ENCODE results near the gene DIDO1.
A peak's percentile ranks its signal among the peaks of the same experiment; 100 is the strongest.

DIDO1 gene

DNA sequence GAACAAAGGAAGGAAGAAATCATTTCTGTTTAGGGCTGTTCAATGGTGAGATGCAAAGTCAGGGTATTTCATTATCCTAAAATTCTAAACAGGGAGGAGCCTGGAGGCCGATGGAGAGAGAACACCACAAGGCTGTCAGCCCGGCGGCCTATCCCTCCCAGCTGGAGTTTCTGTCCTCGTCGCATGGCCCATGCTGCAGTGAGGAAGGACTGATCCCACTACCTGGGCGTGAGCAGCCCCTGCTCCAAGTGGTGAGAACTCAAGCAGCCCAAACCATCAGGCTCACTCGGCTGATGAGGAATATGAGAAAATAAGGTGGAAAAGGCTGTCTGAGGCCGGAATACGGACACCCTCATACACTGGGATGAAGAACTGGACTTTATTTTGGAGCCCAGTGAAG lies 30.8 kb downstream of the DIDO1 start:
- DNase-seq (ENCODE audit: low spot score in 2 of 2) (no peak), ATAC-seq (replicated peaks; ENCODE audit: extremely low read depth, poor library complexity, severe bottlenecking) (no peak)
- Mint-ChIP-seq H3K36me3 (ENCODE audit: insufficient read depth) (peaks cover 67% of the 10 kb centered on the region), H3K27me3 (no peaks in the 10 kb centered on the region), H3K4me3 (no peak overlapping the region), H3K4me1 (peaks cover 32% of the 10 kb centered on the region), H3K9me3 (no peaks in the 10 kb centered on the region), H3K27ac (ENCODE audit: low read depth) (no peak overlapping the region)

DNA sequence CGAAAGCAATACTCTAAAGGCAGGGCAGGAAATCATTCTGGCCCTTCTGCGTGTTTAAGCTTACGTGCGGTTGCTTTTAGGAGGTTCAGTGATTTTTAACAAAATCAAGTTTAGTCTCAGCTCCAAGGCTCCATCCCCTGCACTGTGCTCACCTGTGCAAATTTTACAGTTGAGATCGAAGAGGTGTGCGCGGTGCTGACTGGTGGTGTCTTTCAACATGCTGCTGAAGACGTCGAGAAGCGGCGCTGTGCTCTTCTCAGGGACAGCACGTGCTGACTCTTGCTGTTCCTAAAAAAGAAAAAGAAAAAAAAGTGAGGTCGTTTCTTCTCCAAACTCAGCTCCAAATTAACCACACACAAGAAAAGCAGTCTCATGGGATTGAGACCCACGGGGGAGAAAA lies 32.0 kb downstream of the DIDO1 start:
- peaks cover 20% of the 10 kb centered on the region for H3K4me1 Mint-ChIP-seq

DNA sequence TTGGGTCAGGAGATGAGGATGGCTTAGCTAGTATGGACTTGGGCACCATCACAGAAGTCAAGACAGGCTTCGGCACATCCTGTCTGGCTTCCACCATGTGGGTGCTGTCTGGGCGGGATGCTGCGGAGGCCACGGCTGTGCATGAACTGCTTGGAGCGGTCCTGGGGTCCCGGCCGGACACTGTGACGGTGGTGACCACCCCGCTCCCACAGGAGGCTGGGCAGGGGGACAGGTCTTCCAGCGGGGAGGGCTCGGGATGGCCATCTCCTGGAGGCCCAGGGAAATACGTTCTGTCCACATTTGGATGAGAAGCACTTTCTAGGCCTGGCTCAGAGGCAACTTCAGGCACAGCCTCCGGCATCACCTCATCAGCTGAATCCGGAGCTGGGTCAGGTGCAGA lies 32.6 kb downstream of the DIDO1 start:
- Mint-ChIP-seq H3K36me3 (ENCODE audit: insufficient read depth) (peaks cover 65% of the 10 kb centered on the region), H3K4me1 (peaks cover 14% of the 10 kb centered on the region), H3K27me3 (no peaks in the 10 kb centered on the region), H3K9me3 (no peaks in the 10 kb centered on the region), H3K4me3 (no peak overlapping the region), H3K27ac (ENCODE audit: low read depth) (no peak overlapping the region)
- DNase-seq (ENCODE audit: low spot score in 2 of 2) (no peak), ATAC-seq (replicated peaks; ENCODE audit: extremely low read depth, poor library complexity, severe bottlenecking) (no peak)

More for the DNA sequence above, 32.0 kb downstream of the DIDO1 start:
- ATAC-seq (replicated peaks; ENCODE audit: extremely low read depth, poor library complexity, severe bottlenecking): no peak
- H3K4me3 Mint-ChIP-seq: no peak overlapping the region
- H3K27me3 Mint-ChIP-seq: no peaks in the 10 kb centered on the region
- H3K36me3 Mint-ChIP-seq (ENCODE audit: insufficient read depth): peaks cover 63% of the 10 kb centered on the region
- H3K9me3 Mint-ChIP-seq: no peaks in the 10 kb centered on the region
- DNase-seq (ENCODE audit: low spot score in 2 of 2): no peak
- H3K27ac Mint-ChIP-seq (ENCODE audit: low read depth): no peak overlapping the region

DNA sequence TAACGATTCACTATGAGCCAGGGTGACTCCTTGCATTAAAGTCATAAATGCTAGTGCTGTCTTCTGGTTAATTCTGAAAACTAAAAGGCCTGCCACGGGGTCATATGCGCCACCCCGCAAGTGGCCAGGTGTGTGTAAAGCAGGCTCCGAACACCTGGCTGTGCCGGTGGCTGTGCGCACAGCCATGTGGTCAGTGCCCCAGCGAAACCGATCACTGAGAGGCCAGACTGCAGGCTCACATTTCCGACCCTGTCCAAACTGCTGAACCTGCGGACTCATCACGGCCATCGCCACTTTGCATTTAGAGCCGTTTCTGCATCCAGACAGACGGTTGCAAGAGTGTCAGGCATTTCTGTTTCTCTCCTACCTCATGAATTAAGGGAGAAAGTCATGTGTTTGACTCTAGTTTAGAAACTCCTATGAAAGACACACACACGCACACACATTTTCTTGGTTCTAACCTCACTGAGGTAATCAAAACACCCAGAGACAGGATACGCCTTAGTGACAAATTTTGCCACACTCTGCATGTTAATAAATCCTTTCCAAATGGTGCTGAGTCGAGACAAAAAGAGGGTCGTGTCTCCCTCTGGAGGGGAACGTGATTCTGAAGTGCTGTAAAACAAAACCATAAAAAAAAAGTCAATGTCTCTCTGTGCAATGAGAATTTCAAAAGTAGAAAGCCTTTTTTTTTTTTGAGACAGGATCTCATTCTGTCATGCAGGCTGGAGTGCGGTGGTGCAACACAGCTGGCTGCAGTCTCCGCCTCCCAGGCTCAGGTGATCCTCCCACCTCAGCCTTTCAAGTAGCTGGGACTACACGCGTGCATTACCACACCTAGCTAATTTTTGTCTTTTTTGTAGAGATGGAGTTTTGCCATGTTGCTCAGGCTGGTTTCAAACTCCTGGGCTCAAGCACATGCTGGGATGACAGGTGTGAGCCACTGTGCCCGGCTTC lies 33.7 kb downstream of the DIDO1 start:
- ATAC-seq (replicated peaks; ENCODE audit: extremely low read depth, poor library complexity, severe bottlenecking): no peak

DNA sequence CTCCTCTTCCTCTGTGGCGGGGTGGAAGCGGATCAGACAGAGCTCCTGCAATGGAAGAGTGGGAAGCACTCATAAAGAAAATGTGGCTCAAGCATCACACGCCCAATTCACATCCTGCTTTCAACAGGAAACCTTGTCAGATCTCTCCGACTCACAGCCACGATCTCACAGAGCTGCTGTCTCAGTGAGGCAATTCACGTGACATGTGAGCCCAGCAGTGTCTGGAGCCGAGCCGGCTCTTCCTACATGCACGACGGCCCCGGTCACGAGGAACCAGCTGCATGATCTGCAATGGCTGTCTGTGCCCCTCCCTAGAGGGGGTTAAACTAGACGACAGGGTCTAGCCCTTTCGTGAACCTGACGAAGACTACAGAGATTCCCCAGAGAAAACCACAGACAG lies 35.2 kb downstream of the DIDO1 start:
- Mint-ChIP-seq H3K27me3 (no peaks in the 10 kb centered on the region), H3K9me3 (no peaks in the 10 kb centered on the region), H3K4me3 (no peak overlapping the region), H3K36me3 (ENCODE audit: insufficient read depth) (peaks cover 74% of the 10 kb centered on the region), H3K4me1 (peaks cover 6% of the 10 kb centered on the region), H3K27ac (ENCODE audit: low read depth) (no peak overlapping the region)
- no peak for DNase-seq (ENCODE audit: low spot score in 2 of 2)
- ATAC-seq (replicated peaks; ENCODE audit: extremely low read depth, poor library complexity, severe bottlenecking): no peak

More for the DNA sequence above, 33.7 kb downstream of the DIDO1 start:
- no peaks in the 10 kb centered on the region for H3K9me3 Mint-ChIP-seq
- H3K36me3 Mint-ChIP-seq (ENCODE audit: insufficient read depth): peaks cover 74% of the 10 kb centered on the region
- no peak for DNase-seq (ENCODE audit: low spot score in 2 of 2)
- no peaks in the 10 kb centered on the region for H3K27me3 Mint-ChIP-seq
- no peak overlapping the region for H3K27ac Mint-ChIP-seq (ENCODE audit: low read depth)
- H3K4me1 Mint-ChIP-seq: peaks cover 3% of the 10 kb centered on the region
- no peak overlapping the region for H3K4me3 Mint-ChIP-seq

DNA sequence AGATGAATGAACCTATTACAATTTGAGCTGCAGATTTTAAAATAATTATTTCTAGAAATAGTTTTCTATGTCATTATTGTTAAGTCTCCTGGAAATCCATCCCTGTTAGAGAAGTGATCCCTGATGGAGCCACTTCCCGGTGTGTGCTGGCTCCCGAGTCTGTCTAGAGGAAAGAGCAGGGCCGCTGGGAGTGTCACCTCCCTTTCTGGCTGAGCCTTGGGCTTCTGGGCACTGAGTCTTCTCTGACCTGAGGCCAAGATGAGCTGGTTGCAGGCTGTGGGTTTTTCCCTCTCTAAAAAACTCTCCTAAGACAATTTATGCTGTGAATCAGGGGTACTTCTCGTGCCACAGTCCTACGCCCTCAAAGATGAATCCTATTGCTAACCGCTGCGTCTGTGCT lies 35.9 kb downstream of the DIDO1 start:
- Mint-ChIP-seq H3K9me3 (no peaks in the 10 kb centered on the region), H3K36me3 (ENCODE audit: insufficient read depth) (peaks cover 69% of the 10 kb centered on the region), H3K4me1 (peaks cover 6% of the 10 kb centered on the region), H3K4me3 (no peak overlapping the region), H3K27ac (ENCODE audit: low read depth) (no peak overlapping the region), H3K27me3 (no peaks in the 10 kb centered on the region)
- DNase-seq (ENCODE audit: low spot score in 2 of 2) (no peak), ATAC-seq (replicated peaks; ENCODE audit: extremely low read depth, poor library complexity, severe bottlenecking) (no peak)

DNA sequence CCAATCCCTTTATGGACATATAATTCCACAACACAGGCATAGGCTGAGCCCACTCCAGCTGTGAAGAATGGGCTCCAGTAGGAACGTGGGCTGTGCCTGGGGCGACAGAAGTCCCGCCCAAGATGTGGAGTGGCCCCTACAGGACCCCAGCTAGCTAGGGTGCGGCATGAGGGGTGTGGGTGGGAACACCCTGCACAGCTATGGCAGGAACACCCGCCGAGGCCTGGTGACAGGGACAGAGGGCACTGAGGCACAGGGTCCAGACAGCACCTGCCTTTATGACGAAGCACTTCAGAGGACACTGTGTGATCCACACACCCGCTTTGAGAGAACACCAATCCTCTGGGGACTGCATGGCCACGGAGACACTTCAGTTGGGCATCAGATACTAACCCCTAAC lies 36.4 kb downstream of the DIDO1 start:
- H3K36me3 Mint-ChIP-seq (ENCODE audit: insufficient read depth): peaks cover 65% of the 10 kb centered on the region
- ATAC-seq (replicated peaks; ENCODE audit: extremely low read depth, poor library complexity, severe bottlenecking): no peak
- DNase-seq (ENCODE audit: low spot score in 2 of 2): no peak
- no peaks in the 10 kb centered on the region for H3K9me3 Mint-ChIP-seq
- no peak overlapping the region for H3K27ac Mint-ChIP-seq (ENCODE audit: low read depth)
- peaks cover 6% of the 10 kb centered on the region for H3K4me1 Mint-ChIP-seq
- no peak overlapping the region for H3K4me3 Mint-ChIP-seq
- no peaks in the 10 kb centered on the region for H3K27me3 Mint-ChIP-seq

DNA sequence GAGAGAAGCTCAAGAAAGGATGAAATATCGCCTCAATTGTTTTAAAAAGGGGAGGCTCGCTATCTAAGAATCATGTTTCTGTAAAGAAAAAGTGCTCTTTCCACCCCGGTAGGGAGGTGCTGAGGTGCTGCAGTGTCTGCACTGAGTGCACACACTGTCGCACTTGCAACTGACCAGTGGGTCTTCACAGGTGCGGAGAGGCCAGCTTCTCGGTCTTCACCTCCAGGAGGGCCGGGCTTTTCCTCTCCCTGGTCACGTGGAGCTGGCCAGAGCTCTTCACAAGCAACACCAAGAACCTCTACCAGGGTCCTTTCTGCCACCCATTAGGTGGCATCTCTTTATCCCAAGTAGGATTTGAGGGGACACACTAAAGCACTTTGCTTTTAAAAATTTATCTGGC lies 36.9 kb downstream of the DIDO1 start:
- peaks cover 60% of the 10 kb centered on the region for H3K36me3 Mint-ChIP-seq (ENCODE audit: insufficient read depth)
- no peak for DNase-seq (ENCODE audit: low spot score in 2 of 2)
- peaks cover 6% of the 10 kb centered on the region for H3K4me1 Mint-ChIP-seq
- H3K27me3 Mint-ChIP-seq: no peaks in the 10 kb centered on the region
- H3K9me3 Mint-ChIP-seq: no peaks in the 10 kb centered on the region
- no peak overlapping the region for H3K27ac Mint-ChIP-seq (ENCODE audit: low read depth)
- H3K4me3 Mint-ChIP-seq: no peak overlapping the region
- no peak for ATAC-seq (replicated peaks; ENCODE audit: extremely low read depth, poor library complexity, severe bottlenecking)

DNA sequence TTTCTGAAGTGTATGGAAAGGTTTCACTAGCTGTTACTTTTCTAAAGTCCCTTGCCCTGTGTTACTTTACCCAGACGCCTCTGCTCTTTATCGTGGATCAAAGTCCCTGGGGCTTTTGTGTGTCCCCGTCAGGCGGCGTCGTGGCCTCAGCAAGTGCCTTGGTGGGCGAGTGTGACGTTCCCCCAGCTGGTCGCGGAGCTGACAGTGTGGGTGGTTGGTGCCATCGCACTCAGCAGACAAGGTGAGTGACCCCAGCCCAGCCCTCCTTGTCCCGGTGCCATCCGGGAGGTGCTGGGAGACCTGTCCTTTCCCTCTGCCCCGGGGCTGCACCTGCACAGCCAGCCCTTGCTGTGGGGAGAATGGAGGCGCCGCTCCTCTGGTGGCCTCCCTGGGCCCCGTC lies 37.4 kb downstream of the DIDO1 start:
- ATAC-seq (replicated peaks; ENCODE audit: extremely low read depth, poor library complexity, severe bottlenecking) (no peak), DNase-seq (ENCODE audit: low spot score in 2 of 2) (no peak)
- H3K27me3 Mint-ChIP-seq: no peaks in the 10 kb centered on the region
- H3K36me3 Mint-ChIP-seq (ENCODE audit: insufficient read depth): peaks cover 55% of the 10 kb centered on the region
- no peaks in the 10 kb centered on the region for H3K9me3 Mint-ChIP-seq
- H3K4me1 Mint-ChIP-seq: peaks cover 6% of the 10 kb centered on the region
- H3K4me3 Mint-ChIP-seq: no peak overlapping the region
- H3K27ac Mint-ChIP-seq (ENCODE audit: low read depth): no peak overlapping the region

DNA sequence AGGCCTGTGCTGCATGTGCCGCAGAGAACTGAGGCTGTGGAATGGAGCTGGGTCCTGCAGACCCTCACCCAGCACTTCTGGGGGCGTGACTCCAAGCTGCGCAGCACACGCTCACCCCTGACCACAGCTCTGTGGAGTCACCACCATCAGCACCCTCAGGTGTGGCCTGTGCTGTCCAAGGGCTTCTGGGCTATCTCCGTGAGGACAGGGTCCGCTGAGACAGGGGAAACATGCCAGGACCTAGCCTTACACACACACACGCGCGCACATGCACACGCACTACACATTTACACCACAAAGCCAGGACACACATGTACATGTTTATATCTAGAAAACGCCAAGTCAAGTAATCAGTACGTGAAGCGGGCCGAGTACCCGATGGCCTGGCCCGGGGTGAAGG lies 37.9 kb downstream of the DIDO1 start:
- no peak overlapping the region for H3K4me3 Mint-ChIP-seq
- no peak overlapping the region for H3K27ac Mint-ChIP-seq (ENCODE audit: low read depth)
- H3K4me1 Mint-ChIP-seq: peaks cover 6% of the 10 kb centered on the region
- ATAC-seq (replicated peaks; ENCODE audit: extremely low read depth, poor library complexity, severe bottlenecking) (no peak), DNase-seq (ENCODE audit: low spot score in 2 of 2) (no peak)
- no peaks in the 10 kb centered on the region for H3K9me3 Mint-ChIP-seq
- no peaks in the 10 kb centered on the region for H3K27me3 Mint-ChIP-seq
- H3K36me3 Mint-ChIP-seq (ENCODE audit: insufficient read depth): peaks cover 50% of the 10 kb centered on the region

DNA sequence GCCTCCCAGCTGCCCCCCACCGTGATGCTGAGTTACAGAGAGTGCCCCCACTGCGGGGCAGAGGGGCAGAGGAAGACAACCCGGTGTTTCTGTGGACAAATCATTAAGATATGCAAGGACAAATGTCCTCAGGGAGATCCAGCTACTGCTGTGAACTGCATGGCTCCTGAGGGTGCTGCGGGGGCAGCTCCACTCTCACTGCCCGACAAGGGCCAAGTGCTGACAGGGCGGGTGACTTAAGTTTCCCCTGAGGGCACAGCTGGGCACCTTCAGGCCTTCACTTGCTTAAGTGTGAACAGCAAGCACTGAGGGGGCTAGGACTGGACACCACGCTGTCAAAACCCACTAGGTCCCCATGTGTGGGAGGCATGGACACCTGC lies 38.5 kb downstream of the DIDO1 start:
- DNase-seq (ENCODE audit: low spot score in 2 of 2): no peak
- Mint-ChIP-seq H3K9me3 (no peaks in the 10 kb centered on the region), H3K36me3 (ENCODE audit: insufficient read depth) (peaks cover 45% of the 10 kb centered on the region), H3K27ac (ENCODE audit: low read depth) (no peak overlapping the region), H3K27me3 (no peaks in the 10 kb centered on the region), H3K4me3 (no peak overlapping the region), H3K4me1 (peaks cover 6% of the 10 kb centered on the region)
- no peak for ATAC-seq (replicated peaks; ENCODE audit: extremely low read depth, poor library complexity, severe bottlenecking)

DNA sequence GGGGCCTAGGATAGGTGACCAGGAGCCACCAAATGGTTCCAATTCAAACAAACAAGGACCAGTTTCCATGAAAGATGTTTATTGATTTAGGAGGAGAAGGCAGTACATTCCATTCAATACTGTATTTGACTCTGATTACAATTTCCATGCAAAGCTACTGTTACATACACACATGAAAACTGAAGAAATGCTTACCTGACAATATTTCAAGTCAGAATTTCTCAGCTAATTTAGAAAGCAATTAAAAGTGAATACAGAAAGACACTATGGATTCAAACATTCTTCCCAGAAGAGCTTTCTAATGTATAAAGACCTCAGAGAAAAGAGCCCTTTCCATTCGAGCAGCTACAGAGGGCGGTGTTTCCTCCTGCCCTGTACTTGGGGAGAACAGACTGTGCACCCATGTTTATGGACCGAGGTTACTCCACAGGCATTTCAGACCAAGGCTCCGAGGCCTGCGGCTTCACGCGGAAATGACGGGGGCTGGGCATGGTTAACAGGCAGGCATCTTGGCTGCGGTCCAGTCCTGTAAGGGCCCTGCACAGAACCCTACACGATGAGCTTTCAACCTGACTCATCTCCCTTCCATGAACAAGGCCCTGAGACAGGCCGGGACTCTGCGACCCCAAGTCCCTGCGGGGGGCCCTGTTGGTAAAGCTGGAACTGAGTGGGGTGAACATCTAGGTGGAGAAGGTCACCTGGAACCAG lies 39.0 kb downstream of the DIDO1 start:
- Mint-ChIP-seq H3K4me3 (no peak overlapping the region), H3K27me3 (no peaks in the 10 kb centered on the region), H3K4me1 (peaks cover 6% of the 10 kb centered on the region), H3K9me3 (no peaks in the 10 kb centered on the region), H3K36me3 (ENCODE audit: insufficient read depth) (peaks cover 39% of the 10 kb centered on the region), H3K27ac (ENCODE audit: low read depth) (no peak overlapping the region)
- ATAC-seq (replicated peaks; ENCODE audit: extremely low read depth, poor library complexity, severe bottlenecking): peak; percentile 80
- peak in 1 of 2 donors; percentile 38 for DNase-seq (ENCODE audit: low spot score in 2 of 2)

DNA sequence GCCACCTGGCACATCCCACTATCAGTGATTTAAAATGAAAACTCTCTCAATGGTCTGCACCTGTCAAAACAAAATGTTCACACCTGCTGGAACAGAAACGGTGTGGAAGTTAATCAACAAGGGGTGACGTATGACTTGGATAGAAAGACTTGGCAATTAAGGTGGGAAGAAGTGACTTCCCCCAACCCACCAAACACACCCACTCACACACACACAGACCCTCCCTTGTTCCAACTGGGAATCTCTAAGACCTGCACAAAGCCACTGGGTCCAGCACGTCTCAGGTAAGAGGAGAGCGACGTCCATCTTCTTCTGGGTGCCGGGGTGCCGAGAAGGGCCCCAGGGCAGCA lies 39.6 kb downstream of the DIDO1 start:
- Mint-ChIP-seq H3K4me1 (peaks cover 6% of the 10 kb centered on the region), H3K9me3 (no peaks in the 10 kb centered on the region), H3K4me3 (no peak overlapping the region), H3K27ac (ENCODE audit: low read depth) (no peak overlapping the region), H3K27me3 (no peaks in the 10 kb centered on the region), H3K36me3 (ENCODE audit: insufficient read depth) (peaks cover 38% of the 10 kb centered on the region)
- no peak for DNase-seq (ENCODE audit: low spot score in 2 of 2)
- ATAC-seq (replicated peaks; ENCODE audit: extremely low read depth, poor library complexity, severe bottlenecking): no peak
